HUES48 (cell line): ENCODE data around the gene CNKSR2.

Experiments
- H3K27ac ChIP-seq: one replicate; pipeline ENCODE4 v1.7.0; 2013; ENCODE audit warnings: low read depth, low read length, inconsistent platforms
- H3K27me3 ChIP-seq: 2 replicates; pipeline ENCODE4 v1.6.1; 2013; ENCODE audit warnings: mild to moderate bottlenecking, low read length; ENCODE audit not compliant: control insufficient read depth, insufficient read depth
- H3K36me3 ChIP-seq: 2 replicates; pipeline ENCODE4 v1.6.1; 2013; ENCODE audit warnings: low read length; ENCODE audit not compliant: control insufficient read depth, insufficient read depth
- H3K4me1 ChIP-seq: 2 replicates; pipeline ENCODE4 v1.6.1; 2013; ENCODE audit warnings: mild to moderate bottlenecking, low read length; ENCODE audit not compliant: control insufficient read depth, insufficient read depth
- H3K4me3 ChIP-seq: 2 replicates; pipeline ENCODE4 v1.5.1; 2013; ENCODE audit warnings: mild to moderate bottlenecking, low read depth, low read length
- H3K9ac ChIP-seq: 2 replicates; pipeline ENCODE4 v1.6.1; 2013; ENCODE audit warnings: mild to moderate bottlenecking, low read depth, low read length, moderate library complexity
- H3K9me3 ChIP-seq: 2 replicates; pipeline ENCODE4 v1.6.1; 2013; ENCODE audit warnings: low read length; ENCODE audit not compliant: control insufficient read depth, insufficient read depth

CNKSR2 gene

GRCh38 chrX:21586001-21586400 lies 211.8 kb downstream of the CNKSR2 start:
- Histone ChIP-seq H3K9me3 (0 out of 2 replicates have a peak, but pooled peaks cover 5% of the 10 kb centered on the region), H3K4me3 (no peak overlapping the region), H3K27ac (no peak overlapping the region), H3K4me1 (peaks cover 9% of the 10 kb centered on the region; the same call in 1 of the 2 replicates), H3K36me3 (peaks cover 3% of the 10 kb centered on the region; the same call in 1 of the 2 replicates), H3K9ac (no peak overlapping the region), H3K27me3 (no peaks in the 10 kb centered on the region)

GRCh38 chrX:21590012-21590776 lies 216.0 kb downstream of the CNKSR2 start:
- H3K4me1 ChIP-seq, result no peaks in the 10 kb centered on the region
- peaks cover 8% of the 10 kb centered on the region; the same call in 1 of the 2 replicates for H3K36me3 ChIP-seq
- no peak overlapping the region for H3K9ac ChIP-seq
- H3K27me3 ChIP-seq, result no peaks in the 10 kb centered on the region
- no peak overlapping the region for H3K27ac ChIP-seq
- H3K9me3 ChIP-seq, result 0 out of 2 replicates have a peak, but pooled peaks cover 5% of the 10 kb centered on the region
- no peak overlapping the region for H3K4me3 ChIP-seq

GRCh38 chrX:21606002-21606401 lies 231.8 kb downstream of the CNKSR2 start:
- H3K9ac ChIP-seq, result no peak overlapping the region
- no peaks in the 10 kb centered on the region for H3K4me1 ChIP-seq
- H3K9me3 ChIP-seq, result no peaks in the 10 kb centered on the region
- no peaks in the 10 kb centered on the region for H3K27me3 ChIP-seq
- H3K4me3 ChIP-seq, result no peak overlapping the region
- peaks cover 43% of the 10 kb centered on the region for H3K36me3 ChIP-seq
- H3K27ac ChIP-seq, result no peak overlapping the region

- Histone ChIP-seq H3K36me3 (peaks cover 43% of the 10 kb centered on the region), H3K9ac (no peak overlapping the region), H3K27me3 (no peaks in the 10 kb centered on the region), H3K4me1 (no peaks in the 10 kb centered on the region), H3K4me3 (no peak overlapping the region), H3K9me3 (no peaks in the 10 kb centered on the region), H3K27ac (no peak overlapping the region)
Observed at GRCh38 chrX:21610168-21610567, 235.9 kb downstream of the CNKSR2 start.

- Histone ChIP-seq H3K27ac (no peak overlapping the region), H3K9ac (no peak overlapping the region), H3K27me3 (no peaks in the 10 kb centered on the region), H3K9me3 (no peaks in the 10 kb centered on the region), H3K4me3 (no peak overlapping the region), H3K36me3 (peaks cover 33% of the 10 kb centered on the region; the same call in 1 of the 2 replicates), H3K4me1 (no peaks in the 10 kb centered on the region)
Observed at GRCh38 chrX:21612154-21612553, 237.9 kb downstream of the CNKSR2 start.

GRCh38 chrX:21616386-21616785 lies 242.2 kb downstream of the CNKSR2 start:
- Histone ChIP-seq H3K9ac (no peak overlapping the region), H3K4me1 (peaks cover 10% of the 10 kb centered on the region; the same call in 1 of the 2 replicates), H3K27me3 (no peaks in the 10 kb centered on the region), H3K27ac (no peak overlapping the region), H3K9me3 (no peaks in the 10 kb centered on the region), H3K36me3 (0 out of 2 replicates have a peak, but pooled peaks cover 10% of the 10 kb centered on the region), H3K4me3 (no peak overlapping the region)

- Histone ChIP-seq H3K9ac (no peak overlapping the region), H3K4me3 (no peak overlapping the region), H3K36me3 (no peaks in the 10 kb centered on the region), H3K4me1 (peaks cover 10% of the 10 kb centered on the region; the same call in 1 of the 2 replicates), H3K27ac (no peak overlapping the region), H3K9me3 (no peaks in the 10 kb centered on the region), H3K27me3 (no peaks in the 10 kb centered on the region)
Observed at GRCh38 chrX:21620234-21620633, 246.0 kb downstream of the CNKSR2 start.

GRCh38 chrX:21623778-21624501 lies 249.7 kb downstream of the CNKSR2 start:
- no peaks in the 10 kb centered on the region for H3K36me3 ChIP-seq
- H3K27ac ChIP-seq, result no peak overlapping the region
- H3K27me3 ChIP-seq, result no peaks in the 10 kb centered on the region
- H3K4me3 ChIP-seq, result no peak overlapping the region
- H3K4me1 ChIP-seq, result peaks cover 10% of the 10 kb centered on the region; the same call in 1 of the 2 replicates
- H3K9me3 ChIP-seq, result no peaks in the 10 kb centered on the region
- no peak overlapping the region for H3K9ac ChIP-seq

- Histone ChIP-seq H3K9me3 (no peaks in the 10 kb centered on the region), H3K27ac (no peak overlapping the region), H3K36me3 (no peaks in the 10 kb centered on the region), H3K9ac (no peak overlapping the region), H3K4me1 (peaks cover 11% of the 10 kb centered on the region; the same call in 1 of the 2 replicates), H3K27me3 (no peaks in the 10 kb centered on the region), H3K4me3 (no peak overlapping the region)
Observed at GRCh38 chrX:21632027-21632426, 257.8 kb downstream of the CNKSR2 start.

- H3K4me1 ChIP-seq, result peaks cover 14% of the 10 kb centered on the region
- H3K36me3 ChIP-seq, result no peaks in the 10 kb centered on the region
- H3K27ac ChIP-seq, result no peak overlapping the region
- no peaks in the 10 kb centered on the region for H3K27me3 ChIP-seq
- H3K4me3 ChIP-seq, result no peak overlapping the region
- no peaks in the 10 kb centered on the region for H3K9me3 ChIP-seq
- no peak overlapping the region for H3K9ac ChIP-seq
Observed at GRCh38 chrX:21638311-21638710, 264.1 kb downstream of the CNKSR2 start.

- H3K36me3 ChIP-seq, result no peaks in the 10 kb centered on the region
- no peak overlapping the region for H3K9ac ChIP-seq
- H3K4me1 ChIP-seq, result peaks cover 9% of the 10 kb centered on the region
- H3K4me3 ChIP-seq, result no peak overlapping the region
- no peaks in the 10 kb centered on the region for H3K27me3 ChIP-seq
- H3K9me3 ChIP-seq, result no peaks in the 10 kb centered on the region
- H3K27ac ChIP-seq, result no peak overlapping the region
Observed at GRCh38 chrX:21639775-21640174, 265.6 kb downstream of the CNKSR2 start.
